ENCODE results near the gene TIPIN. TPM values are rescaled to one million over a fixed set of nuclear protein-coding genes. Genes with fewer than 3 reads are reported as not detected.
A peak's percentile ranks its signal among the peaks of the same experiment; 100 is the strongest.

Gene TIPIN
- total RNA-seq, 1 donor from 2014 or later, result 5.8 TPM

GRCh38 chr15:66291816-66292570 is 64.5 kb downstream of the TIPIN start:
- DNase-seq, result no peak
- Mint-ChIP-seq H3K36me3 (ENCODE audit: unreplicated experiment) (no peaks in the 10 kb centered on the region), H3K9me3 (ENCODE audit: unreplicated experiment) (peaks cover 3% of the 10 kb centered on the region), H3K4me1 (ENCODE audit: low read depth, unreplicated experiment) (peaks cover 2% of the 10 kb centered on the region), H3K27me3 (ENCODE audit: unreplicated experiment) (peaks cover 8% of the 10 kb centered on the region), H3K27ac (ENCODE audit: unreplicated experiment) (peak overlapping the region; percentile 2), H3K4me3 (ENCODE audit: unreplicated experiment) (peak overlapping the region; percentile 79)
- TF ChIP-seq CTCF (IDR thresholded peaks at IDR 0.05; ENCODE audit: partially characterized antibody, unreplicated experiment), result no peak

- Mint-ChIP-seq H3K4me3 (ENCODE audit: unreplicated experiment) (no peak overlapping the region), H3K27ac (ENCODE audit: unreplicated experiment) (no peak overlapping the region), H3K4me1 (ENCODE audit: low read depth, unreplicated experiment) (peaks cover 2% of the 10 kb centered on the region), H3K27me3 (ENCODE audit: unreplicated experiment) (peaks cover 8% of the 10 kb centered on the region), H3K36me3 (ENCODE audit: unreplicated experiment) (no peaks in the 10 kb centered on the region), H3K9me3 (ENCODE audit: unreplicated experiment) (peaks cover 3% of the 10 kb centered on the region)
- TF ChIP-seq CTCF (IDR thresholded peaks at IDR 0.05; ENCODE audit: partially characterized antibody, unreplicated experiment), result no peak
- no peak for DNase-seq
Observed at GRCh38 chr15:66290518-66290917, 66.0 kb downstream of the TIPIN start.

GRCh38 chr15:66290007-66290406 is 66.5 kb downstream of the TIPIN start:
- Mint-ChIP-seq H3K27ac (ENCODE audit: unreplicated experiment) (no peak overlapping the region), H3K4me3 (ENCODE audit: unreplicated experiment) (no peak overlapping the region), H3K4me1 (ENCODE audit: low read depth, unreplicated experiment) (peaks cover 2% of the 10 kb centered on the region), H3K36me3 (ENCODE audit: unreplicated experiment) (no peaks in the 10 kb centered on the region), H3K27me3 (ENCODE audit: unreplicated experiment) (peaks cover 8% of the 10 kb centered on the region), H3K9me3 (ENCODE audit: unreplicated experiment) (peaks cover 3% of the 10 kb centered on the region)
- no peak for TF ChIP-seq CTCF (IDR thresholded peaks at IDR 0.05; ENCODE audit: partially characterized antibody, unreplicated experiment)
- no peak for DNase-seq

GRCh38 chr15:66288551-66289185 is 67.8 kb downstream of the TIPIN start:
- H3K4me1 Mint-ChIP-seq (ENCODE audit: low read depth, unreplicated experiment), result peaks cover 2% of the 10 kb centered on the region
- no peak overlapping the region for H3K27ac Mint-ChIP-seq (ENCODE audit: unreplicated experiment)
- no peak for TF ChIP-seq CTCF (IDR thresholded peaks at IDR 0.05; ENCODE audit: partially characterized antibody, unreplicated experiment)
- H3K4me3 Mint-ChIP-seq (ENCODE audit: unreplicated experiment), result no peak overlapping the region
- DNase-seq, result no peak
- H3K9me3 Mint-ChIP-seq (ENCODE audit: unreplicated experiment), result no peaks in the 10 kb centered on the region
- H3K36me3 Mint-ChIP-seq (ENCODE audit: unreplicated experiment), result no peaks in the 10 kb centered on the region
- peaks cover 2% of the 10 kb centered on the region for H3K27me3 Mint-ChIP-seq (ENCODE audit: unreplicated experiment)

- Mint-ChIP-seq H3K4me3 (ENCODE audit: unreplicated experiment) (no peak overlapping the region), H3K27ac (ENCODE audit: unreplicated experiment) (no peak overlapping the region), H3K36me3 (ENCODE audit: unreplicated experiment) (no peaks in the 10 kb centered on the region), H3K9me3 (ENCODE audit: unreplicated experiment) (no peaks in the 10 kb centered on the region), H3K4me1 (ENCODE audit: low read depth, unreplicated experiment) (peaks cover 2% of the 10 kb centered on the region), H3K27me3 (ENCODE audit: unreplicated experiment) (peaks cover 2% of the 10 kb centered on the region)
- DNase-seq, result no peak
- no peak for TF ChIP-seq CTCF (IDR thresholded peaks at IDR 0.05; ENCODE audit: partially characterized antibody, unreplicated experiment)
Observed at GRCh38 chr15:66288093-66288492, 68.4 kb downstream of the TIPIN start.

Measured in glutamatergic neuron (in vitro differentiated cells).